Sigmoid colon (tissue), 7 donors: ENCODE data around the gene OPCML. TPM values are rescaled to one million over a fixed set of nuclear protein-coding genes. Genes with fewer than 3 reads are reported as not detected.

Experiments
- DNase-seq: peaks from one replicate; pipeline ENCODE4 v3.0.0-alpha.2; 2019
- H3K27ac ChIP-seq, 4 donors: fragments of 200-600 bp; sonication (generic); one replicate each; pipeline ENCODE4 v1.5.1; 2016 to 2019; ENCODE audit warnings: mild to moderate bottlenecking in 1 of 4
- H3K27me3 ChIP-seq, 3 donors: fragments of 200-600 bp; sonication (generic); one replicate each; pipeline ENCODE4 v1.5.1; 2019; ENCODE audit warnings: mild to moderate bottlenecking in 1 of 3
- H3K36me3 ChIP-seq, 4 donors: fragments of 200-600 bp; sonication (generic); one replicate each; pipeline ENCODE4 v1.5.1; 2016 to 2019
- H3K4me1 ChIP-seq, 4 donors: fragments of 200-600 bp; sonication (generic); one replicate each; pipeline ENCODE4 v1.5.1; 2017 to 2019
- H3K4me3 ChIP-seq, 4 donors: fragments of 200-600 bp; sonication (generic); one replicate each; pipeline ENCODE4 v1.5.1; 2017 to 2019; ENCODE audit warnings: mild to moderate bottlenecking in 2 of 4, moderate library complexity in 1 of 4
- H3K9me3 ChIP-seq, 4 donors: fragments of 200-600 bp in 3 of 4; sonication (generic) in 3 of 4; one replicate each; pipeline versions ENCODE4 v1.5.1 to v1.6.1; 2013 to 2019
- EP300 ChIP-seq, 4 donors: sonication (generic); formaldehyde crosslinking; IDR thresholded peaks; one replicate each; pipeline ENCODE4 v1.6.1; 2017; ENCODE audit warnings: antibody characterized with exemption in 4 of 4
- POLR2A ChIP-seq, 2 donors: fragments of 450-650 bp; IDR thresholded peaks; one replicate each; pipeline ENCODE4 v1.6.1; 2016; ENCODE audit warnings: antibody characterized with exemption in 2 of 2, mild to moderate bottlenecking in 2 of 2, moderate library complexity in 2 of 2
- POLR2AphosphoS5 ChIP-seq, 4 donors: sonication (generic); formaldehyde crosslinking; IDR thresholded peaks; one replicate each; pipeline ENCODE4 v1.6.1; 2017; ENCODE audit warnings: antibody characterized with exemption in 4 of 4
- WGBS, 2 donors: extraction: QIAGEN DNeasy Blood & Tissue Kit; methylation state at CpG; one replicate each; pipeline ENCODE4 v1.1.7; 2013; 5-methylcytosine and 5-hydroxymethylcytosine counted together
- intact Hi-C: fragments of 100-400 bp; cut with DNase I; formaldehyde crosslinking; loops from one replicate; pipeline ENCODE4 v1.15.1; 2023
- polyA plus RNA-seq, 3 donors: library from polyadenylated mRNA; stranded (reverse); fragments of 200-250 nt; gene quantifications; one replicate each; pipeline ENCODE4 v1.2.3, GENCODE V29; 2013
- total RNA-seq, 4 donors: library from RNA; depleted of rRNA; stranded (reverse); fragments of >200 nt; gene quantifications; one replicate each; pipeline ENCODE4 v1.1.0, GENCODE V29; 2016
- TF ChIP-seq, protein P1 (sequence below), 4 experiments: fragments of 450-650 bp in 3 of 4; fragments of 200-600 bp in 1 of 4; IDR thresholded peaks; one replicate each; pipeline ENCODE4 v1.5.1; 2016 to 2019; ENCODE audit warnings: antibody characterized with exemption in 4 of 4, mild to moderate bottlenecking in 3 of 4, moderate library complexity in 2 of 4
- donor health status: healthy with polysubstance abuse.
- donor health status: Bipolar disorder and iron deficiency.
- donor health status: healthy.

The OPCML gene
- total and polyA plus RNA-seq, 7 donors: under 0.01 to 0.14 (median 0.03) TPM; not detected in 4

DNA sequence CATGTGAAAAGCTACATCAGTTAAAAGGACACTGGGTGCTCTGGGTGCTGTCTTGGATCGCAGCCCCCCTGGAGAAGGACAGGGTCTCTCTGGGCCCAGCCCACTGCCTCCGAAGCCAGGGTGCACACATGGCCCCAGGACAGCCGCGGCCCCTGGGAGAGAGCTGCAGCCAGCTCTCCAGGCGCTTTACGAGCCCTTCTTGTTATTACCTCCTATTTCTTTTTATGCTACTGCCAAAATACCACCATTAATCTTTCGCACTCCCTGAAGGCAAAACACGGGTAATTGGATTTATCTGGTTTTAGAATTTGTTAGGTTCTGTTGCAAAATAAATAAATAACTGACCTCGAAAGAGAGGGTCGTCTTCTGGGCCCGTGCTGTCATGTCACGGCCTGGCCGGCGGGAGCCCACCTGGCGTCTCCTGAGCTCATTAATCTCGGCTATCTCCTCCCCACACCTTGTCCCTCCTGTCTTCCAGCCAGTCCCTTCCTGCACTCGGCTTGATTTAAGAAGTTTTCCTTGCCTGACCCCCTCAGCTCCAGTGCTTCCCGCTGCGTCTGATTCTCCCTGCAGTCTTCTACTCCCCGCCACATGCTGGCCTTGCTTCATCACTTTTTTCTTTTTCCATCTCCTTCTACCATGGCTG is 611.7 kb downstream of the OPCML start:
- H3K4me3 ChIP-seq: no peak overlapping the region
- intact Hi-C loops: no loop called here
- TF ChIP-seq, protein P1, sequence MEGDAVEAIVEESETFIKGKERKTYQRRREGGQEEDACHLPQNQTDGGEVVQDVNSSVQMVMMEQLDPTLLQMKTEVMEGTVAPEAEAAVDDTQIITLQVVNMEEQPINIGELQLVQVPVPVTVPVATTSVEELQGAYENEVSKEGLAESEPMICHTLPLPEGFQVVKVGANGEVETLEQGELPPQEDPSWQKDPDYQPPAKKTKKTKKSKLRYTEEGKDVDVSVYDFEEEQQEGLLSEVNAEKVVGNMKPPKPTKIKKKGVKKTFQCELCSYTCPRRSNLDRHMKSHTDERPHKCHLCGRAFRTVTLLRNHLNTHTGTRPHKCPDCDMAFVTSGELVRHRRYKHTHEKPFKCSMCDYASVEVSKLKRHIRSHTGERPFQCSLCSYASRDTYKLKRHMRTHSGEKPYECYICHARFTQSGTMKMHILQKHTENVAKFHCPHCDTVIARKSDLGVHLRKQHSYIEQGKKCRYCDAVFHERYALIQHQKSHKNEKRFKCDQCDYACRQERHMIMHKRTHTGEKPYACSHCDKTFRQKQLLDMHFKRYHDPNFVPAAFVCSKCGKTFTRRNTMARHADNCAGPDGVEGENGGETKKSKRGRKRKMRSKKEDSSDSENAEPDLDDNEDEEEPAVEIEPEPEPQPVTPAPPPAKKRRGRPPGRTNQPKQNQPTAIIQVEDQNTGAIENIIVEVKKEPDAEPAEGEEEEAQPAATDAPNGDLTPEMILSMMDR (IDR thresholded peaks at IDR 0.05): no peak
- TF ChIP-seq POLR2AphosphoS5 (IDR thresholded peaks at IDR 0.05): no peak
- no peak for DNase-seq
- 66 to 81% methylated on average over 20 of the region's 20 CpGs for WGBS, 2 donors
- H3K9me3 ChIP-seq: no peaks in the 10 kb centered on the region
- no peaks in the 10 kb centered on the region for H3K36me3 ChIP-seq
- no peak overlapping the region for H3K27ac ChIP-seq
- no peaks in the 10 kb centered on the region for H3K4me1 ChIP-seq
- H3K27me3 ChIP-seq: no peaks in the 10 kb centered on the region

DNA sequence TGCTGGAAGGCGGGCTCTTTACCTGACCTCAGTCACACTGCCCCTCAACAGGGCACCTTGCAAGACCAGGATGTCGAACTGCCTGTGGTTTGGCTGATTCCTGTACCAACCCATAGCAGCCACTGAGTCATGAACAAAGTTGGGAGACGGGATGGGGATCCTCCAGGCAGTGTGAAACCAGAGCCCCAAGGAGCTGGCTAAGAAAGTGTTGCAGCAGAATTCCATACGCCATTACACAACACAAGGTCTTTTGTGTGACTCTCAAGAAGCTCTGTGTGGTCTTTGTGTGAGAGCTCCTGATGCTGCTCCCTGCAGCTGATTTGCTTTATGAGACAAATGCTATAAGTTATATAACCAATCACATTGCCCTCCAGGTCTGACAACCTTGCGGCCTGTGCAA is 617.7 kb downstream of the OPCML start:
- WGBS, 2 donors: 85 to 88% methylated on average over 5 of the region's 5 CpGs
- no peak for DNase-seq
- no peak overlapping the region for H3K4me3 ChIP-seq
- intact Hi-C loops: no loop called here
- no peaks in the 10 kb centered on the region for H3K36me3 ChIP-seq
- H3K27me3 ChIP-seq: no peaks in the 10 kb centered on the region
- H3K9me3 ChIP-seq: no peaks in the 10 kb centered on the region
- H3K27ac ChIP-seq: no peak overlapping the region
- TF ChIP-seq, protein P1 (IDR thresholded peaks at IDR 0.05): no peak
- no peak for TF ChIP-seq POLR2AphosphoS5 (IDR thresholded peaks at IDR 0.05)
- no peak for TF ChIP-seq EP300 (IDR thresholded peaks at IDR 0.05)
- TF ChIP-seq POLR2A (IDR thresholded peaks at IDR 0.05): no peak
- H3K4me1 ChIP-seq: no peaks in the 10 kb centered on the region

DNA sequence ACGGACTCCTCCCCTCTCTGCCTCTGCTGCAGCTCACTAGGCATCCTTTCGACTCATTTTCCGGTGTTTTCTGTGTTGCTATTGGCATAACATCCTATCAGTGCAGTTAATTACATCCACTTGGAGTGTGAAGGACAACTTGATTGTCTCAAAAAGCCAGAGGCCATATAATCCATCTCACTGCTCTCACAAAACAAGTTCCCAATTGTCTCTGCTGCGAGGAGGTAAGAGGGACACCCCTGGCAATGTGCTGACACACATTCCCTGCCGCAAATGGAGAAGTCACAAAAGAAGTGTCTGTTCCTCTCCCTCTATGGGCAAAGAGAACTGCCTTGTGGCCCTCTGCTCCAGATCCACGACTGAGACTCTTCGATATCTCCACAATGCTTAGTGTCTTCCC is 618.4 kb downstream of the OPCML start:
- no peaks in the 10 kb centered on the region for H3K4me1 ChIP-seq
- no peaks in the 10 kb centered on the region for H3K27me3 ChIP-seq
- no peaks in the 10 kb centered on the region for H3K36me3 ChIP-seq
- H3K27ac ChIP-seq: no peak overlapping the region
- H3K9me3 ChIP-seq: no peaks in the 10 kb centered on the region
- 67 to 78% methylated on average over 7 of the region's 7 CpGs for WGBS, 2 donors
- intact Hi-C loops: no loop called here
- DNase-seq: no peak
- no peak overlapping the region for H3K4me3 ChIP-seq
- no peak for TF ChIP-seq POLR2AphosphoS5 (IDR thresholded peaks at IDR 0.05)
- no peak for TF ChIP-seq POLR2A (IDR thresholded peaks at IDR 0.05)
- TF ChIP-seq, protein P1 (IDR thresholded peaks at IDR 0.05): no peak
- no peak for TF ChIP-seq EP300 (IDR thresholded peaks at IDR 0.05)

DNA sequence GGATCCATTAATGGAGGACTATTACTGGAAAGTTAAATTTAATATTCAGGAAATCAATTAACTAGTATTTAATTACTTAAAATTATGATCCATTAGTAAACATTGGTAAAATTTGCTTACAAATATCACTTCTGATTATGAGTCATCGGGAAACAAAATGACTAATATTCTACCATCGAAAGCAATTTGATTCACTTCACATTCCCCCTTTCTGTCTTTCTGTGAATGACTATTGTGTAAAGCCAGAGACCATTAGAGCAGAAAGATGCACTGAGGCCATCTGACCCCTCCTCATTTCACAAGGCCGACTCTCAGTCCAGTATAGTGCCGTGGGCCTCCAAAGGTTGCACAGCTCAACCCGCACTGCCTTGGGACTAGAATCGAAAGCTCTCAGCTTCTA is 619.0 kb downstream of the OPCML start:
- H3K36me3 ChIP-seq: no peaks in the 10 kb centered on the region
- no peak for DNase-seq
- H3K9me3 ChIP-seq: no peaks in the 10 kb centered on the region
- intact Hi-C loops: no loop called here
- H3K27ac ChIP-seq: no peak overlapping the region
- no peak overlapping the region for H3K4me3 ChIP-seq
- no peaks in the 10 kb centered on the region for H3K4me1 ChIP-seq
- 90 to 91% methylated on average over 6 of the region's 6 CpGs for WGBS, 2 donors
- TF ChIP-seq POLR2AphosphoS5 (IDR thresholded peaks at IDR 0.05) (no peak), EP300 (IDR thresholded peaks at IDR 0.05) (no peak), POLR2A (IDR thresholded peaks at IDR 0.05) (no peak)
- TF ChIP-seq, protein P1 (IDR thresholded peaks at IDR 0.05): no peak
- no peaks in the 10 kb centered on the region for H3K27me3 ChIP-seq

DNA sequence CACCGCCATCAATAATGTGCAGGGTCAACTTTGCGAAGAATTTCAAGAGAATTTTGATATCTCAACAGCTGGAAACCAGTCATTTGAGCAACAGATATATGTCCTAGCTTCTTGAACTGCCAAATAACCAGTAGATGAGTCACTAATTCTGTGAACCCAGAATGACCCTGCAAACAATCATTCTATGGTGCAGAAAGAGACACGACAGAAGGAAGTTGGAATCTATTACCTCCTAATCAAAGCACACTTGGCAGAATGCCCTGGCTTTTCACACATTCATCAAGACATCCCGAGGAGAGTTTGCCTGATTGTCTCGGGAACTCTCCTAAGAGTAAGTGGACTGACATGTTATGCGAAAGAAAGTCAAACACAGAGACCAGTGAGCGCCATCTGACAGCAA is 621.1 kb downstream of the OPCML start:
- no peak for DNase-seq
- 58 to 59% methylated on average over 7 of the region's 7 CpGs for WGBS, 2 donors
- no peaks in the 10 kb centered on the region for H3K36me3 ChIP-seq
- H3K4me3 ChIP-seq: no peak overlapping the region
- H3K27ac ChIP-seq: no peak overlapping the region
- no peaks in the 10 kb centered on the region for H3K4me1 ChIP-seq
- no peaks in the 10 kb centered on the region for H3K27me3 ChIP-seq
- TF ChIP-seq EP300 (IDR thresholded peaks at IDR 0.05) (no peak), POLR2AphosphoS5 (IDR thresholded peaks at IDR 0.05) (no peak), POLR2A (IDR thresholded peaks at IDR 0.05) (no peak)
- TF ChIP-seq, protein P1 (IDR thresholded peaks at IDR 0.05): no peak
- intact Hi-C loops: no loop called here
- H3K9me3 ChIP-seq: no peaks in the 10 kb centered on the region
